ENCODE measurements around the gene ESYT1. TPM values are rescaled to one million over a fixed set of nuclear protein-coding genes. Genes with fewer than 3 reads are reported as not detected.

The ESYT1 gene
- total RNA-seq, 2 experiments from 2014 or later, result 85.9 to 112 TPM

- no peaks in the 10 kb centered on the region for H4K20me1 ChIP-seq (ENCODE audit: insufficient read depth, low read length)
- TF ChIP-seq, protein P1, sequence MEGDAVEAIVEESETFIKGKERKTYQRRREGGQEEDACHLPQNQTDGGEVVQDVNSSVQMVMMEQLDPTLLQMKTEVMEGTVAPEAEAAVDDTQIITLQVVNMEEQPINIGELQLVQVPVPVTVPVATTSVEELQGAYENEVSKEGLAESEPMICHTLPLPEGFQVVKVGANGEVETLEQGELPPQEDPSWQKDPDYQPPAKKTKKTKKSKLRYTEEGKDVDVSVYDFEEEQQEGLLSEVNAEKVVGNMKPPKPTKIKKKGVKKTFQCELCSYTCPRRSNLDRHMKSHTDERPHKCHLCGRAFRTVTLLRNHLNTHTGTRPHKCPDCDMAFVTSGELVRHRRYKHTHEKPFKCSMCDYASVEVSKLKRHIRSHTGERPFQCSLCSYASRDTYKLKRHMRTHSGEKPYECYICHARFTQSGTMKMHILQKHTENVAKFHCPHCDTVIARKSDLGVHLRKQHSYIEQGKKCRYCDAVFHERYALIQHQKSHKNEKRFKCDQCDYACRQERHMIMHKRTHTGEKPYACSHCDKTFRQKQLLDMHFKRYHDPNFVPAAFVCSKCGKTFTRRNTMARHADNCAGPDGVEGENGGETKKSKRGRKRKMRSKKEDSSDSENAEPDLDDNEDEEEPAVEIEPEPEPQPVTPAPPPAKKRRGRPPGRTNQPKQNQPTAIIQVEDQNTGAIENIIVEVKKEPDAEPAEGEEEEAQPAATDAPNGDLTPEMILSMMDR (conservative IDR thresholded peaks at IDR 0.05; ENCODE audit: low read length), result no peak
- TF ChIP-seq EZH2phosphoT487 (IDR thresholded peaks at IDR 0.05; ENCODE audit: borderline replicate concordance, low read depth, low read length), result no peak
- H3K4me3 ChIP-seq (ENCODE audit: low read depth, low read length, poor library complexity, severe bottlenecking), result no peak overlapping the region
- H3K79me2 ChIP-seq (ENCODE audit: insufficient read depth, low read depth, low read length), result no peaks in the 10 kb centered on the region
- H3K9me2 ChIP-seq (ENCODE audit: insufficient read depth, low read length), result no peaks in the 10 kb centered on the region
- H3K4me1 ChIP-seq (ENCODE audit: insufficient read depth, low read length, poor library complexity, severe bottlenecking), result no peaks in the 10 kb centered on the region
- no peak for DNase-seq (ENCODE audit: low spot score)
- CTCF ChIA-PET (ENCODE audit: unreplicated experiment), result no interaction called here
- H3K36me3 ChIP-seq (ENCODE audit: insufficient read depth, low read length), result peaks cover 93% of the 10 kb centered on the region
- H3K4me2 ChIP-seq (ENCODE audit: low read length), result no peak overlapping the region
- no peaks in the 10 kb centered on the region for H3K9me3 ChIP-seq (ENCODE audit: low read length)
- POLR2A ChIA-PET, result no interaction called here
- intact Hi-C loops (cut with micrococcal nuclease; ENCODE audit: unreplicated experiment), result no loop called here
- no peak overlapping the region for H2AFZ ChIP-seq (ENCODE audit: low read length)
- H3K27ac ChIP-seq (ENCODE audit: low read depth, low read length, poor library complexity, severe bottlenecking), result no peak overlapping the region
- BruUV-seq (replicated peaks), result no TSS peak
Measured at GRCh38 chr12:56172839-56173238, 44.8 kb downstream of the ESYT1 start.

DNA sequence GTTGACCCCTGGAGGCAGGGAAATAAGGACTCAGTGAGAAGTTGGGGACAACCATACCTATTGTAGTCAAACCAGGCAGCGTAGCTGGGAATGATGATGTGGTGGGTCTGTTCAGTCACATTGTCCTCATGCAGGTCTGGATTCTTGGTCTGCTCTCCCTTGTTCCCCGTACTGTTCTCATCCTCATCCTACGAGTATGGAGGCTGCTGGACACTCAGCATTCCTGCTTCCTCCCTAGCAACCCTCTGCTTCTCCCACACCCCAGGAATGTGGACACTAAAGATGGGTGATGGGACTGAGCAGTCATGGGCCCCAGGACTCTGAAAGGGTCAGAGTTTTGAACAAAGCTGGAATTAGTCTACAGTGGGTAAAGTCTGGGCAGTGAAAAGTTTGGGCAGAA lies 50.3 kb downstream of the ESYT1 start:
- POLR2A ChIA-PET, result no interaction called here
- H2AFZ ChIP-seq (ENCODE audit: low read length), result no peak overlapping the region
- H3K27ac ChIP-seq (ENCODE audit: low read depth, low read length, poor library complexity, severe bottlenecking), result no peak overlapping the region
- peaks cover 92% of the 10 kb centered on the region for H3K36me3 ChIP-seq (ENCODE audit: insufficient read depth, low read length)
- H3K4me2 ChIP-seq (ENCODE audit: low read length), result no peak overlapping the region
- H3K9me2 ChIP-seq (ENCODE audit: insufficient read depth, low read length), result no peaks in the 10 kb centered on the region
- no peaks in the 10 kb centered on the region for H3K4me1 ChIP-seq (ENCODE audit: insufficient read depth, low read length, poor library complexity, severe bottlenecking)
- CTCF ChIA-PET (ENCODE audit: unreplicated experiment), result interaction anchor here (0.6 kb wide), 1 partner anchor 98 kb away, joined by 3 read pairs; no protein-coding TSS in a partner anchor
- intact Hi-C loops (cut with micrococcal nuclease; ENCODE audit: unreplicated experiment), result no loop called here
- DNase-seq (ENCODE audit: low spot score), result no peak
- H3K9me3 ChIP-seq (ENCODE audit: low read length), result no peaks in the 10 kb centered on the region
- BruUV-seq (replicated peaks), result no TSS peak
- no peaks in the 10 kb centered on the region for H3K79me2 ChIP-seq (ENCODE audit: insufficient read depth, low read depth, low read length)
- no peaks in the 10 kb centered on the region for H4K20me1 ChIP-seq (ENCODE audit: insufficient read depth, low read length)
- no peak for TF ChIP-seq EZH2phosphoT487 (IDR thresholded peaks at IDR 0.05; ENCODE audit: borderline replicate concordance, low read depth, low read length)
- TF ChIP-seq, protein P1 (conservative IDR thresholded peaks at IDR 0.05; ENCODE audit: low read length), result no peak
- no peak overlapping the region for H3K4me3 ChIP-seq (ENCODE audit: low read depth, low read length, poor library complexity, severe bottlenecking)

- Histone ChIP-seq H3K9me3 (ENCODE audit: low read length) (no peaks in the 10 kb centered on the region), H3K4me2 (ENCODE audit: low read length) (peak overlapping the region; percentile 93), H3K9me2 (ENCODE audit: insufficient read depth, low read length) (no peaks in the 10 kb centered on the region), H4K20me1 (ENCODE audit: insufficient read depth, low read length) (0 out of 2 replicates have a peak, but pooled peaks cover 4% of the 10 kb centered on the region), H3K4me3 (ENCODE audit: low read depth, low read length, poor library complexity, severe bottlenecking) (no peak overlapping the region), H3K36me3 (ENCODE audit: insufficient read depth, low read length) (peaks cover 54% of the 10 kb centered on the region), H3K27ac (ENCODE audit: low read depth, low read length, poor library complexity, severe bottlenecking) (no peak overlapping the region), H2AFZ (ENCODE audit: low read length) (no peak overlapping the region), H3K4me1 (ENCODE audit: insufficient read depth, low read length, poor library complexity, severe bottlenecking) (peaks cover 29% of the 10 kb centered on the region), H3K79me2 (ENCODE audit: insufficient read depth, low read depth, low read length) (peaks cover 31% of the 10 kb centered on the region)
- CTCF ChIA-PET (ENCODE audit: unreplicated experiment), result no interaction called here
- intact Hi-C loops (cut with micrococcal nuclease; ENCODE audit: unreplicated experiment), result loop anchor here (5.0 kb wide), 1 partner anchor 140 kb away; no protein-coding TSS in a partner anchor
- no peak for DNase-seq (ENCODE audit: low spot score)
- POLR2A ChIA-PET, result interaction anchor here (0.7 to 3.4 kb wide), 4 partner anchors 10 to 69 kb away, joined by 7 to 21 read pairs (median 14); partner anchors contain the start of genes RNF41, RPL41 and ZC3H10
- TF ChIP-seq EZH2phosphoT487 (IDR thresholded peaks at IDR 0.05; ENCODE audit: borderline replicate concordance, low read depth, low read length), result no peak
- TF ChIP-seq, protein P1 (conservative IDR thresholded peaks at IDR 0.05; ENCODE audit: low read length), result no peak
- no TSS peak for BruUV-seq (replicated peaks)
Measured at GRCh38 chr12:56186957-56187356, 58.9 kb downstream of the ESYT1 start.
